ENCODE results near the gene RPS18. TPM values are rescaled to one million over a fixed set of nuclear protein-coding genes. Genes with fewer than 3 reads are reported as not detected.

RPS18 gene
- 4,367 and 4,951 TPM in 2 replicates for total RNA-seq

DNA sequence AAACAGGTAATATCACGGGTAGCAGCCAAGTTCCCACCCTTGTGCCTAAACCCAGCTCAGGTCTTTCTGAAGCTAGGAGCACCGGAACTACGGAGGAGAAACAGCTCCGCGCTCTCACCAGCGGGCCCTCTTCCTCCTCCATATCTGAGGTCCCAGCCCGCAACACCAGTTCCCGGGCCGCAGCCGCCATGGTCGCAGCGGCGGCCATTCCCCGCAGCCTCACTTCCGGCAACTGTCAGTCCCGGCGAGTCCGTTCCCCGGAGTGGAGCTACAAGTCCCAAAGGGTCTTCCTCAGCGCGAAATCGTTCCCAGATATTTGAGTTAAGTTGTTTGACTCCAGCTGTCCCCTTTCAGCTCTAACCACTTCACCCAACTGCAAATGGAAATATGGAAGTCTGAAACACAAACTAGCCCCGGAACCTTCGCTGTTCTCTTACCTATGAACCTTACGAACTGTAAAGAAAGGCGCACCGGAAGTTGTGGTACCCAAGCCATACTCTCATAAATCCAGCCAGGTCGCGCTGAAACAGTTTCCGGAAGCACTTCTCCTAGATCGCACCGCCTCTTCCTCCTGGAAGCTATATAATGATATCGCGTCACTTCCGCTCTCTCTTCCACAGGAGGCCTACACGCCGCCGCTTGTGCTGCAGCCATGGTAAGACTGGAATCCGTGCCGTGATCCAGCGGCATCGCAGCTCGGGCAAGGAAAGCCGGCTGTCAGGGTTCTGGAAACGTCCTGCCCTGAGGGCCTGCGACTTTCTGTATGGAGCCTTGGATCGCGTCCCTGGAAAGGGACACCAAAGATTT lies at the start of gene RPS18, which contains the start of gene VPS52:
RPS18 (plus strand) TSS at position 608 of the 807 bp plus-strand sequence; CDS start at position 653, 45 bp downstream.
VPS52 (minus strand) TSS at position 409 of the 807 bp plus-strand sequence; CDS start at position 208, 201 bp downstream.

GRCh38 chr6:33276864-33277662 lies 5.2 kb downstream of the RPS18 start, which contains the start of gene B3GALT4:
TSS of gene B3GALT4 (plus strand) at chr6:33277123. CDS start at chr6:33277420, 297 bp downstream.

GRCh38 chr6:33288921-33289783 lies 17.3 kb downstream of the RPS18 start, which contains the start of the genes PFDN6 and WDR46:
TSS of gene PFDN6 (plus strand) at chr6:33289601. CDS start at chr6:33289857, 256 bp downstream.
TSS of gene WDR46 (minus strand) at chr6:33289239. CDS start at chr6:33289170, 69 bp downstream.

GRCh38 chr6:33298773-33299236 lies 26.9 kb downstream of the RPS18 start, which contains the start of gene RGL2:
TSS of gene RGL2 (minus strand) at chr6:33298942. CDS start at chr6:33298610, 332 bp downstream.

GRCh38 chr6:33313709-33314514 lies 42.0 kb downstream of the RPS18 start, which contains the start of gene TAPBP:
TSS of gene TAPBP (minus strand) at chr6:33314078. CDS start at chr6:33314041, 37 bp downstream.

DNA sequence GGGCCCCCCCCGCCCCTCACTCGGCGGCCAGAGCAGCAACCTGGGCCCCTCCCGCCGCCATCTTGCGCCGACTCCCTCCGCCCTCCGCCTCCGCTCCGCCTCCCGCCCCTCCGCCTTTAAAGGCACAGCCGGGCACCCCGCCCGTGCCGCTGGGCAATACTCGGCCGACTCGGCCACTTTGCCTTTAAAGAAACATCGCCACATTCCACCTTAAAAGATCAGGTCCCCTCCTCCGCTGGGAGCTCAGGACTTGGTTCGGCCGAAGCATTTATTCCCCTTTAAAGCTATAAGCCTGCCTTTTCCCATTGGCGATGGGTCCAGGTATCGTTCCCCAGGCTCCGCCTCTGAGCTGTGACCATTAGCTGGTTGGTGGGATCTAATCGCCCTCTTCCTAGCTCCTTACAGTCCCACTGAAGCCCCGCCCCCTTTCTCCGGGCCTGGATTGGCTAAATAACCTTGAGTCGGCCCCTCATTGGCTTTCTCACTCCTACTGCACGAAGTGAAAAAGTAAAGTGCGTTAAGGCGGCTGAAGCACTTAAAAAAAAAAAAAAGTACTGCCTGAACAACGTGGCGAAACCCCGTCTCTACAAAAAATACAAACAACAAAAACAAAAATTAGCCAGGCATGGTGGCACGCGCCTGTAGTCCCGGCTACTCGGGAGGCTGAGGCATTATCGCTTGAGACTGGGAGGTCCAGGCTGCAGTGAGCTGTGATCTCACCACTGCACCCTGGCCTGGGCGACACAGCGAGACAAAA lies 46.0 kb downstream of the RPS18 start, which contains the start of gene ZBTB22:
ZBTB22 (minus strand) TSS at position 76 of the 757 bp plus-strand sequence. CDS start 828 bp downstream, outside the sequence.

Other genes with a start within 250 kb of the RPS18 start
- gene HLA-DPA1, start 198.4 kb upstream of the RPS18 start, total RNA-seq, result 0.50 TPM in 1 of 2 replicates, not detected in the other
- gene HLA-DPB1, start 196.1 kb upstream of the RPS18 start, total RNA-seq, result 4.0 TPM in 1 of 2 replicates, not detected in the other
- 0.15 and 1.2 TPM in 2 replicates for gene COL11A2, start 79.6 kb upstream of the RPS18 start, total RNA-seq
- gene RXRB, start 71.4 kb upstream of the RPS18 start, total RNA-seq, result 22.2 and 23.2 TPM in 2 replicates
- gene SLC39A7, start 71.2 kb upstream of the RPS18 start, total RNA-seq, result 126 and 133 TPM in 2 replicates
- gene HSD17B8, start 67.4 kb upstream of the RPS18 start, total RNA-seq, result 10.7 and 11.1 TPM in 2 replicates
- gene RING1, start 63.6 kb upstream of the RPS18 start, total RNA-seq, result 12.9 and 13.2 TPM in 2 replicates
- 29.3 and 29.9 TPM in 2 replicates for gene VPS52, start 199 bp upstream of the RPS18 start, total RNA-seq
- 4.4 and 4.9 TPM in 2 replicates for gene B3GALT4, start 5.0 kb downstream of the RPS18 start, total RNA-seq
- 74.8 and 75.7 TPM in 2 replicates for gene WDR46, start 17.2 kb downstream of the RPS18 start, total RNA-seq
- 87.8 and 95.1 TPM in 2 replicates for gene PFDN6, start 17.5 kb downstream of the RPS18 start, total RNA-seq
- gene RGL2, start 26.9 kb downstream of the RPS18 start, total RNA-seq, result 25.7 and 26.8 TPM in 2 replicates
- 61.8 and 65.1 TPM in 2 replicates for gene TAPBP, start 42.0 kb downstream of the RPS18 start, total RNA-seq
- gene ZBTB22, start 45.7 kb downstream of the RPS18 start, total RNA-seq, result 14.4 and 15.6 TPM in 2 replicates
- 47.9 and 56.7 TPM in 2 replicates for gene DAXX, start 50.9 kb downstream of the RPS18 start, total RNA-seq
- gene KIFC1, start 119.7 kb downstream of the RPS18 start, total RNA-seq, result 75.8 and 81.9 TPM in 2 replicates
- 24.1 and 29.6 TPM in 2 replicates for gene PHF1, start 138.9 kb downstream of the RPS18 start, total RNA-seq
- 317 and 380 TPM in 2 replicates for gene CUTA, start 146.0 kb downstream of the RPS18 start, total RNA-seq
- gene SYNGAP1, start 148.0 kb downstream of the RPS18 start, total RNA-seq, result 3.4 and 4.8 TPM in 2 replicates
- gene ZBTB9, start 182.5 kb downstream of the RPS18 start, total RNA-seq, result 3.7 TPM in 2 replicates